ENCODE results near the gene MBD1. TPM values are rescaled to one million over a fixed set of nuclear protein-coding genes. Genes with fewer than 3 reads are reported as not detected.
A peak's percentile ranks its signal among the peaks of the same experiment; 100 is the strongest.

Gene MBD1
- total and polyA plus RNA-seq, 10 of the 15 experiments (the other 5 are each of a cell fraction or from before 2014, with no cell fraction given), result 8.4 to 97.7 (median 59.9) TPM

GRCh38 chr18:50266248-50266704 is 15.0 kb downstream of the MBD1 start, which contains the start of gene CFAP53:
Gene CFAP53 (minus strand): TSS chr18:50266495. CDS start chr18:50266404, 91 bp downstream.
- Histone ChIP-seq H3K9ac (ENCODE audit: control insufficient read depth, insufficient read depth, low read length) (peak within 1 kb of the TSS; percentile 12; the same call in 1 of the 2 replicates), H3K9me3 (replicated peaks; ENCODE audit: control insufficient read depth, insufficient read depth, low read length) (no peaks in the 10 kb centered on the region), H3K36me3 (ENCODE audit: control insufficient read depth in 2 of 2, insufficient read depth in 2 of 2, low read length in 1 of 2) (peaks cover 2 to 10% of the 10 kb centered on the region in 2 experiments), H2AFZ (ENCODE audit: control insufficient read depth, low read depth, low read length) (peak within 1 kb of the TSS; percentile 85), H3K79me2 (ENCODE audit: control insufficient read depth, insufficient read depth, low read length) (no peaks in the 10 kb centered on the region), H3K27ac (ENCODE audit: control insufficient read depth, insufficient read depth) (peak within 1 kb of the TSS; percentile 83), H3K4me2 (ENCODE audit: control insufficient read depth, insufficient read depth) (peak within 1 kb of the TSS; percentile 44), H3K4me1 (ENCODE audit: control insufficient read depth, insufficient read depth, low read length) (peaks cover 22% of the 10 kb centered on the region), H4K20me1 (ENCODE audit: control insufficient read depth, insufficient read depth) (no peaks in the 10 kb centered on the region), H3K27me3 (replicated peaks in 1 of 2; ENCODE audit: control insufficient read depth in 2 of 2, insufficient read depth in 2 of 2, low read length in 1 of 2) (no peaks in the 10 kb centered on the region; a peak in 1 of 4 replicates), H3K4me3 (peak within 1 kb of the TSS; percentile 63)
- ChIA-PET RAD21 (ENCODE audit: unreplicated experiment) (interaction anchor here (0.8 to 4.6 kb wide), 6 partner anchors 15 to 93 kb away, joined by 3 to 51 read pairs (median 3); partner anchors contain the start of gene MBD1), POLR2A (interaction anchor here (0.7 to 1.8 kb wide), 5 partner anchors 15 to 108 kb away, joined by 3 to 8 read pairs (median 4); partner anchors contain the start of genes MBD1 and SKA1), SMC1A (ENCODE audit: uncharacterized antibody, unreplicated experiment) (interaction anchor here (0.9 to 6.5 kb wide), 10 partner anchors 12 to 299 kb away, joined by 3 to 85 read pairs (median 4); partner anchors contain the start of gene MBD1), CTCF (interaction anchor here (1.0 to 6.6 kb wide), 6 partner anchors 12 to 239 kb away, joined by 3 to 101 read pairs (median 12); partner anchors contain the start of gene MBD1)
- in situ Hi-C loops (cut with MboI) (loop anchor here (10.0 kb wide), 1 partner anchor 771 kb away; the partner anchor contains the start of gene RPL17), intact Hi-C loops (cut with micrococcal nuclease; ENCODE audit: unreplicated experiment) (loop anchor here (2.0 to 5.0 kb wide), 4 partner anchors 15 to 259 kb away; partner anchors contain the start of gene MBD1)
- peak; percentile 85 for FAIRE-seq
- peak; percentile 90 for ATAC-seq
- 1% methylated on average over 35 of the region's 37 CpGs for WGBS (ENCODE audit: insufficient coverage, insufficient replicate concordance, low lambda C conversion rate, missing lambda C conversion rate)
- BruUV-seq (replicated peaks), result no TSS peak
- DNase-seq (ENCODE audit: low read depth, low spot score), result peak; percentile 57
- TF ChIP-seq RELB (IDR thresholded peaks at IDR 0.05; ENCODE audit: low read depth), result no peak
- TF ChIP-seq, protein P1, sequence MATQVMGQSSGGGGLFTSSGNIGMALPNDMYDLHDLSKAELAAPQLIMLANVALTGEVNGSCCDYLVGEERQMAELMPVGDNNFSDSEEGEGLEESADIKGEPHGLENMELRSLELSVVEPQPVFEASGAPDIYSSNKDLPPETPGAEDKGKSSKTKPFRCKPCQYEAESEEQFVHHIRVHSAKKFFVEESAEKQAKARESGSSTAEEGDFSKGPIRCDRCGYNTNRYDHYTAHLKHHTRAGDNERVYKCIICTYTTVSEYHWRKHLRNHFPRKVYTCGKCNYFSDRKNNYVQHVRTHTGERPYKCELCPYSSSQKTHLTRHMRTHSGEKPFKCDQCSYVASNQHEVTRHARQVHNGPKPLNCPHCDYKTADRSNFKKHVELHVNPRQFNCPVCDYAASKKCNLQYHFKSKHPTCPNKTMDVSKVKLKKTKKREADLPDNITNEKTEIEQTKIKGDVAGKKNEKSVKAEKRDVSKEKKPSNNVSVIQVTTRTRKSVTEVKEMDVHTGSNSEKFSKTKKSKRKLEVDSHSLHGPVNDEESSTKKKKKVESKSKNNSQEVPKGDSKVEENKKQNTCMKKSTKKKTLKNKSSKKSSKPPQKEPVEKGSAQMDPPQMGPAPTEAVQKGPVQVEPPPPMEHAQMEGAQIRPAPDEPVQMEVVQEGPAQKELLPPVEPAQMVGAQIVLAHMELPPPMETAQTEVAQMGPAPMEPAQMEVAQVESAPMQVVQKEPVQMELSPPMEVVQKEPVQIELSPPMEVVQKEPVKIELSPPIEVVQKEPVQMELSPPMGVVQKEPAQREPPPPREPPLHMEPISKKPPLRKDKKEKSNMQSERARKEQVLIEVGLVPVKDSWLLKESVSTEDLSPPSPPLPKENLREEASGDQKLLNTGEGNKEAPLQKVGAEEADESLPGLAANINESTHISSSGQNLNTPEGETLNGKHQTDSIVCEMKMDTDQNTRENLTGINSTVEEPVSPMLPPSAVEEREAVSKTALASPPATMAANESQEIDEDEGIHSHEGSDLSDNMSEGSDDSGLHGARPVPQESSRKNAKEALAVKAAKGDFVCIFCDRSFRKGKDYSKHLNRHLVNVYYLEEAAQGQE (IDR thresholded peaks at IDR 0.05; ENCODE audit: low read depth, low read length), result no peak
- peak; percentile 85 for TF ChIP-seq GABPA (IDR thresholded peaks at IDR 0.05; ENCODE audit: low read depth)
- TF ChIP-seq TBL1XR1 (IDR thresholded peaks at IDR 0.05; ENCODE audit: low read depth, low read length), result no peak
- no peak for TF ChIP-seq NFYB (IDR thresholded peaks at IDR 0.05; ENCODE audit: insufficient read depth, low read depth, low read length)
- peak; percentile 74; the same call in 1 of the 2 replicates for TF ChIP-seq LARP7 (IDR thresholded peaks at IDR 0.05)
- no peak for TF ChIP-seq ZZZ3 (IDR thresholded peaks at IDR 0.05; ENCODE audit: control insufficient read depth, insufficient read length, low read depth)
- no peak for TF ChIP-seq ZNF384 (IDR thresholded peaks at IDR 0.05; ENCODE audit: borderline replicate concordance, low read depth, low read length)
- TF ChIP-seq NFYA (IDR thresholded peaks at IDR 0.05; ENCODE audit: borderline replicate concordance, low read depth, low read length), result no peak
- TF ChIP-seq CREM (IDR thresholded peaks at IDR 0.05; ENCODE audit: low read depth), result peak; percentile 28; the same call in 1 of the 2 replicates
- no peak for TF ChIP-seq YBX1 (IDR thresholded peaks at IDR 0.05)
- TF ChIP-seq TCF12 (IDR thresholded peaks at IDR 0.05; ENCODE audit: low read depth, low read length), result no peak
- no peak for TF ChIP-seq TAF1 (IDR thresholded peaks at IDR 0.05; ENCODE audit: borderline replicate concordance, low read depth, low read length)
- TF ChIP-seq NR2F1 (conservative IDR thresholded peaks at IDR 0.05), result peak; percentile 83
- TF ChIP-seq, protein P2, sequence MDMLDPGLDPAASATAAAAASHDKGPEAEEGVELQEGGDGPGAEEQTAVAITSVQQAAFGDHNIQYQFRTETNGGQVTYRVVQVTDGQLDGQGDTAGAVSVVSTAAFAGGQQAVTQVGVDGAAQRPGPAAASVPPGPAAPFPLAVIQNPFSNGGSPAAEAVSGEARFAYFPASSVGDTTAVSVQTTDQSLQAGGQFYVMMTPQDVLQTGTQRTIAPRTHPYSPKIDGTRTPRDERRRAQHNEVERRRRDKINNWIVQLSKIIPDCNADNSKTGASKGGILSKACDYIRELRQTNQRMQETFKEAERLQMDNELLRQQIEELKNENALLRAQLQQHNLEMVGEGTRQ (IDR thresholded peaks at IDR 0.05; ENCODE audit: borderline replicate concordance, low read depth, low read length), result no peak
- peak; percentile 68 for TF ChIP-seq NRF1 (conservative IDR thresholded peaks at IDR 0.05; ENCODE audit: low read depth, low read length)
- no peak for TF ChIP-seq CBX3 (IDR thresholded peaks at IDR 0.05; ENCODE audit: borderline replicate concordance, low read depth)
- TF ChIP-seq CBX5 (IDR thresholded peaks at IDR 0.05; ENCODE audit: low read depth), result no peak

Data from GM12878 (cell line).